GM19025 (cell line): ENCODE measurements around the gene SCO2.

Experiments used
- ATAC-seq: cut with Tn5 transposase; IDR thresholded peaks from one replicate; pipeline ENCODE4 v1.9.1; 2021; ENCODE audit warnings: mild to moderate bottlenecking, low read depth, moderate library complexity; ENCODE audit not compliant: unreplicated experiment

Gene SCO2

DNA sequence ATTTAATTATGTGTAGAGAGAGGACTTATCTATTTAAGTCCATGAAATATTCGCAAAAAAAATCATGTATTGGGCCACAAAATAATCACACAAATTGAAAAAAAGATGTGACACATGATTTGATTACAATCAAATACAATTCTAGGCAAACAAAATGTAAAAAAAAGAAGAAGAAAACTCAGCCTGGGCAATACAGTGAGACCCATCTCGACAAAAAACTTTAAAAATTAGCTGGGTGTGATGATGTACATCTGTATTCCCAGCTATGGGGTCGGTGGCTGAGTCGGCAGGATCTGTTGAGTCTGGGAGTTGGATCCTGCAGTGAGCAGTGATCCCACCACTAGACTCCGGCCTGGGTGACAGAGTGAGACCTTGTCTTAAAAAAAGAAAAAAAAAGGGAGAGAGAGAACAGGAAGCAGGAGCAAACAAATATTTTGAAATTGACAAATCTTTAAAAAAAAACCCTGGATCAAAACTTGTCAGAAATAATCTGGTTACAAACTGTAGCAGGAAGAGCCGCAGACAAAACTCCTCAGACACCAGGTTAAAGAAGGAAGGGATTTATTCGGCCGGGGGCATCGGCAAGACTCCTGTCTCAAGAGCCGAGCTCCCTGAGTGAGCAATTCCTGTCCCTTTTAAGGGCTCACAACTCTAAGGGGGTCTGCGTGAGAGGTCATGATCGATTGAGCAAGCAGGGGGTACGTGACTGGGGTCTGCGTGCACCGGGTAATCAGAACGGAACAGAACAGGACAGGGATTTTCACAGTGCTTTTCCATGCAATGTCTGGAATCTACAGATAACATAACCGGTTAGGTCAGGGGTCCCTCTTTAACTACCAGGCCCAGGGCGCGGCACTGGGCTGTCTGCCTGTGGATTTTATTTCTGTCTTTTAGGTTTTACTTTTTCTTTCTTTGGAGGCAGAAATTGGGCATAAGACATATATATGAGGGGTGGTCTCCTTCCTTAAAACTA lies 7.7 kb upstream of the SCO2 start:
- no peak for ATAC-seq

DNA sequence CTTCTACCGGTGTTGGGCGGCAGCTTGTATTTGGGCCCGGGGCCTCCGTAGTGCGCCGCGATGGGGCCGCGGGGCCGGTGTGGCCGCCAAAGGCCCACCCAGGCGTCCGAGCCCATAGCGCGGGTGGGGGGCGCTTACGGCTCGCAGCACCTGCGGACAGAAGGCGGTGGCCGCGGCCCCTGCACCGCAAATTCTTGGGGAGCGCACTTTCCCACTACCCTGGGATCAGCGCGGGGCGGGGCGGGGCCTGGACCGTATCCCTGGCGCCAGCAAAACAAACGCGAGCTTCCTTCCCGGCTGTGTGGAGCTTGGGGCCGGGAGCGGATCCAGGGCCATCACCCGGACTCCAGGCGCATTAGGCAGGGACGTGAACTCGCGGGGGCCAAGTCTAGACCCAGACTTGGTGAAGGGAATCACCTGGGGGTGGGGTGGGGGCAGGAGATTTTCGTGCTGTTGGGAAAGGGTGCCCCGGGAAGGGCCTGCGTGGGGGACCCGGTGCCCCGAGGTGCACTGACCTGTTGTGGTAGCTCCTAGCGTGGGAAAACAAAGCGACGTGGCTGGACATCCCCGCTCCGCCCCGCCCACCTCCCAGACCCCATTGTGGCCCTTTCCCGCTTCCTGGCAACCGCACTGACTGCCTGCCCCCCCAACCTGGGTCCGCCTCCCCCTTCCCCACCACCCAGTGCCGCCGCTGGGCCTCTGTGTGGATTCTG lies 6.7 kb upstream of the SCO2 start:
- no peak for ATAC-seq

DNA sequence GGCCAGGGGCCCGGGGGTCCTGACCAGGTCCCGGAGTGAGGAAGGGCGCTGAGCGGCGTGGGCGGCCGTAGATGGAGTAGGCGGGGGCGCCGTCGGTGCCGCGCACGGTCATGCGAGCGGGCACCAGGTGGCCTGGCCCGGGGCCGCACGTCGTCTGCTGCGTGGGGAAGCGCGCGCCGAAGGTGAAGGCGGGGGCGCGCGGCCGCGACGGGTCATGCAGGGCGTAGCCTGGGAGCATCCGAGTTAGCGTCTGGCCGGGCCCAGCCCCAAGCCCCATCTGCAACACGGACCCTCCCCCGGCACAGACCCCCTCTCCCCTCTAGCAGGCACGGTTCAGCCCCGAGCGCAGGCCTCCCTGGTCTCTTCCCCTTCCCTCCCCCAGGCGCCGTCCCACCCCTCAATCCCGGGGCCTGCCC lies 6.2 kb upstream of the SCO2 start:
- ATAC-seq = no peak

GRCh38 chr22:50530877-50531545 lies 5.6 kb upstream of the SCO2 start:
- ATAC-seq = no peak

DNA sequence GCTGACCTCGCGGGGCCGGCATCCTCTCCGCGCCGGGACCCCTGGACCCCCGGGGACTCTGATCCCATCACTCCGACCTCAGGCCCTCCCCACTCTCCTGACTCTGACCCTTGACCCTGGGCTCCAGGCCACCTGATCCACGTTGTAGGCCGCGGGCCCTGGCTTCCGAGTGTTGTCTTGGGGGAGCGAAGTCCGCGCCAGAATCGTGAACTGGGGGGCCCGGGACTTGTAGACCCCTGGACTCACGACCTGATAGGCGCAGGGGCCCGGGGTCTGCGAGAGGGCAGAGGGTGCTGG lies 5.1 kb upstream of the SCO2 start:
- no peak for ATAC-seq

DNA sequence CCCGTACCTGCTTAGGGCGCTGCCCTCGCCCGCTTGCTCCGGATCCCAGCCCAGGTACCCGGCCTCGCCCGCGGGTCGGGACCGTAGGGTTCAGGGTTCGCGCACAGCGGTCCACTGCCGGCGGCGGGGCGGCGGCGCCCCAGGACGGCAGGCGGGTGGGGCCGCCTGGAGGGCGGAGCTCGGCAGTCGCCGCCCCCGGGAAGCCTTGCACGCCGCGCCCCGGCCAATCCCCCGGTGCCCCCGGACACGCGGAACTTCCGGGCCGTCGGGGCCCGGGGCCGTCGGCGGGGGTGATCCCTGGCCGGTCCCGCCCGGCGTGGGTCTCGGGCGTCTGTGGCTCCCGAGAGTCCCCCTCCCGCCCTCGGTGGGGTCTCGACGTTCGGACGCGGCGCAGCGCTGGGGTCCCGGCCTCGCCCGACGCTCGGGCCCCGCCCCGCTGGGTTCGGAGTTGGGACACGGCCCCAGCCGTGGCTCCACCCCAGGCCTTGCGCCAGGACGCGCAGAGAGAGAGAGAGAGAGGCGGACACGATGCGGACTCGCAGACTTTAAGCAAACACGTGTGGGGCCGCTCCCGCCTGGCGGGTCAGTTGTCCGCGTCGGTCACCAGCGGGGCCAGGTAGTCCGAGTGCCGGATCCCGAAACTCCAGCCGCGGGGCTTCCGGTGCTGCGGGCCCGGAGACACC lies 4.6 kb upstream of the SCO2 start, which contains the start of gene TYMP:
TSS of gene TYMP (minus strand) at position 116 of the 683 bp plus-strand sequence. CDS start 303 bp downstream, outside the sequence.
- peak; percentile 28 for ATAC-seq

DNA sequence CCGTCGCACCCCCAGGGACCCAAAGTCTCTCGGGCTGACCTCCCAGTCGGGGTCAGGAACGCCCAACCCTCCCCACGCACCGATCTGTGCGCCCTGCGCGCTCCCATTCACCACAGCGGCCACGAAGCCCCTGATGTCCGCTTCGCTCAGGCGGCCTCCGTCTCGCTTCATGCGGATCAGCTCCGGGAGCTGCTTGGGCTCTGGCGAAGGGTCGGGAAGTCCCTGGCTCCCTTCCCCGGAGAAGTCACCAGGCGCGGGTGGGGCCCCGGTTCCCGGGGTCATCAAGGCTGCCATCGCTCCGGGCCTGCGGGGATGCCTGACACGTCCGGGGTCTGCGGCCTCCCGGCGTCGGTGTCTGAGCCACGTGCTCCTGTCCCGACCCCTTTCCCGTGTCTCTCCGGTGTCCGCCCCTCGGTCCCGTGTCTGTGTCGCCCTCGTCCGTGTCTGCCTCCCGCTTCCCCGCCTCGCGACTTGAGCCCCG lies 4.1 kb upstream of the SCO2 start:
- no peak for ATAC-seq

DNA sequence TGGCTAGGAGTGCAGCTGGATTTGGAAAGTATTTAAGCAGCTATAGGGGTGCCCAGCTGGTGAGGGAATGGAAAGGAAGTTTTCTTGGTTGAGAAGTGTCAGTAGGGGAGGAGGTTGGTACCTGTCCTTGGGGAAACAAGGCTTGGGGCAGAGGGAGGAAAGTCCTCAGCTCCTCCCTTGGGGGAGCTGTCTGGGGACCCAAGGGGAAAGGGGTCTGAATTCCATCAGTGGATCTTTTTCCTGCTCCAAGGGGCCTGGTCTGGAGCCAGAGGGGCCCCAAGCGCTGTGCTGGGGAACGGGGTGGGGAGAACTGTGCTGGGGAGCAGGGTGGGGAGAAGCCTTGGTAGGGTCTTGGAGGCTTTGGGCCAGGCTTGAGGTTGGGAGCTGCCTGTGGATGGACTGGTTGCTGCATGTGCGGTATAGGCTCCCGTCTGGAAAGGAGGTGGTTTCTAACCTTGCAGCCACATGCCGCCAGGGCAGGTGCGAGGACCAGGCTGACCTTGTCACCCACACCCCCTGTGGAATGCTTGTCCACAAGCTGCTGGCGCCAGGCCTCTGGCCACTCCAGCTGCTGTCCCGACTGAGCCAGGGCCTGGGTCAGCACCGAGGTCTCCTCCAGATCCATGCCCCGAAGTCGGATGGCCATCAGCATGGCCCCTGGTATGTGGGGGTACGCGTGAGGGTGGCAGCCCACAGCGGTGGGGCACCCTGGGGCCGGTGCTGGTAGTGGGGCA lies 3.5 kb upstream of the SCO2 start:
- ATAC-seq = no peak

DNA sequence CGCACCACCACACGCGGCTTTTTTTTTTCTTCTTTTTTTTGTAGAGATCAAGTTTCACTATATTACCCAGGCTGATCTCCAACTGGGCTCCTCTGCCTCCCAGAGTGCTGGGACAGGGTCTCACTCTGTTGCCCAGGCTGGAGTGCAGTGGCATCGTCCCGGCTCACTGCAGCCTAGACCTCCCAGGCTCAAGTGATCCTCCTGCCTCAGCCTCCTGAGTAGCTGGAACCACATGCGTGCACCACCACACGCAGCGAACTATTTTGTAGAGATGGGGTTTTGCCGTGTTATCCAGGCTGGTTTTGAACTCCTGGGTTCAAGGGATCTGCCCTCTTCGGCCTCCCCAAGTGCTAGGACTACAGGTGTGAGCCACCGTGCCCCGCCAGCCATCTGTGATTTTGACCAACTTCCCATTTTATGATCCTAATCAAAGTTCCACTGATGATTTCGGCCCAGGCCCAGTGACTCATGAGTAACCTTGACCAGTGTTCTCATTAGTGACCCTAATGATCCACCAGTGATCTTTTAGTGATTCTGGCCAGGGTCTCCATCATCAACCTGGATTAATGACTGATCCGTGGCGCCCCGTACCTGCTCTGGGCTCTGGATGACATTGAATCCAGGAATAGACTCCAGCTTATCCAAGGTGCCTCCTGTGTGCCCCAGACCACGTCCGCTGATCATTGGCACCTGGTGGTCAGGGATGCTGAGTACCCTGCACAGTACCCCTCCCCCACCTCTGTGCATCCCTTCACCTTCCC lies 2.7 kb upstream of the SCO2 start:
- ATAC-seq = no peak

DNA sequence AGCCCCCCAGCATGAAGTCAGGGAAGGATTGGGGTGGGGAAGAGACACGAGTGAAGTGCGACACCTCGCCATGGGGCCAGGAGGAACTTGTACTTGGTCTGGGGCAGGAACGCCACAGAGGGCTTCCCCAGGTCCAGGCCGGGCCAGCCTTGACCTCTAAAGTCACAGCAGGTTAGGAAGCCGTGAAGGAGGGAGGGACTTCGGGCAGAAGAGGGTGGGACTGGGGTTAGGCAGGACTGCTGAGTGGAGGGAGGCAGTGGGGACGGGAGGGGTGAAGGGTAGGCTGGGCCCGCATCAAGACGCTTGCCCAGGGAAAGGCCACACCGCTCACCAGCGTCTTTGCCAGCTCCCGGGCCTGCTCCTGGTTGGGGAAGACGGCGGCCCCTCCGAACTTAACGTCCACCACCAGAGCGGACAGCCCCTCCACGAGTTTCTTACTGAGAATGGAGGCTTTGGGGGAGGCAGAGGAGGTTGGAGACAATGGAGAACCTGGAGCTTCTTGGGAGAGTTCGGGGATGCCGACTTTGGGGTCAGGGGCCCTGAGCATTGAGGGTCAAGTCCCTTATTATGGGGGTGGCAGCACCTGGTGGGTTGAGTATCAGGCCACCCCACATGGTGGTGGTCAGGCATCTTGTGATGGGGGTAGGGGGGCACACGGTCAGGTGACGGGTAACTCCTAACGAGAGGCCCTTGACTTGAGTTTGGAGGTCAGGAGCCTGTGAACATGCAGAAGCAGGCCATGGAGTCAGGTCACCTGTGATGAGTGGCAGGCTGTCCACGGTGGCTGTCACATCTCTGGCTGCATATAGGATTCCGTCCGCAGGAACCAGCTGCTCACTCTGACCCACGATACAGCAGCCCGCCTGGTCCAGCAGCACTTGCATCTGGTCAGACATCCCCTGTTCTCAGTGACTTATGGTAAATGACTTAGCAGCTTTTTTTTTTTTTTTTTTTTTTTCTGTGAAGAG lies 1.7 kb upstream of the SCO2 start:
- no peak for ATAC-seq

DNA sequence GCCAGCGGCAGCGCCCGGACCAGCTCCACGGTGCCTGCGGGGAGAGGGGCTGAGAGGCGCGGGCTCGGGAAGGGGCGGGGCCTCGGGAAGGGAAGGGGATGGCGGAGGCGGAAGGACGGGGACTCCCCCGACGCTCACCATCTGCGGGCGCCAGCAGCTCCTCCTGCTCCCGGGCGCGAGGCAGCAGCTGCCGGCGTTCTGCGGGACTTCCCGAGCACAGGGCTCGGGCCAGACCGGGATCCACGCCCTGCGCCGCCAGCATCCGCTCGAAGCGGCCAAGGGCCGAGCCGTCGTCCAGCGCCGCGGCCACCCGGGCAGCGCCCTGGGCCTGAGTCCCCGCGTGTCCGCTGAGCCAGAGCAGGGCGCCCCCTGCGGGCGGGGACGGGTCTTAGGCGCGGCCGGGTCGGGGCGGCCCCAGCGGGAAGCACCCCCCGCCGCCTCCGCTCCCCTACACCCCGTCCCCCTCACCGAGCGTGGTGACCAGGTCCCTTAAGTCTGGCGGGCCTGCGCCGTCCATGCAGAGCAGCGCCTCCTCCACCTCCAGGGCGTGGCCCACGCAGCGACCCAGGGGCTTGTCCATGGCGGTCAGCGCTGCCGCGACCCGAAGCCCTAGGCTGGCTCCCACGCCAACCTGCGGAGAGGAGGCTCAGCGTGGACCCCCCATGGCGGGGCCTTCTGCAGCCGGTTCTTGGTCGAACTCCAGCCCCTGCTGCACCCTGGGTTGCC lies 873 bp upstream of the SCO2 start:
- peak; percentile 24 for ATAC-seq

DNA sequence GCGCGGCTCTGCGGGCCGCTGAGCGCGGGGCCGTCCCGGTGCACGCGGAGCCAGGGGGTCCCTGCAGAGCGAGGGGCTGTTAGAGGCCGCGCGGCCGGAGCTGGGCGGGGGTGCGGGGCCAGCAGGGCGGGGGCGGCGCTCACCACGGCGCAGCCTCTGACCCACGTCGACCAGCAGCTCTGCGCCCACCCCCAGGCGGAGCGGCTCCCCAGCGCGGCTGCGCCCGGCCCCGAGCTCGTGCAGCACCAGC lies 385 bp upstream of the SCO2 start:
- peak; percentile 13 for ATAC-seq

DNA sequence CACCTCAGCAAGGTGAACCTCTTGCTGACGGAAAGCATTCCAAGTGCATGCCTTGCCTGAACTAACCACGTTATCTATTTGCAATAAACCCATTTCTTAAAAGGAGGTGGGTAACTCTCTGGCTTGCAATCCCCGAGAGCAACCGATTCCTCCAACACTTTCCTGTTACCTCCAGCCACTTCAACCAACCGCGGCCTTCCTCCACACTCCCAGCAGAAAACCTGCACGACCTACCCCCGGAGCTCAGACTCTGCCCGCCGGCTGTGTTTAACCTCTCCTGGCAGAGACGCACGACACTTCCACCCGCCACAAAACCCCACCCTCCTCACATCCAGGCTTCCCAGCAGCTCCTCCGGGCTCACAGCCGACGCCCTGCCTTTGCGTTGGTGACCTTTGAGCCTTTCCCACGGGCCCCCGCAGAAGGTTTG lies 708 bp downstream of the SCO2 start:
- ATAC-seq = no peak

GRCh38 chr22:50523806-50524675 lies 1.4 kb downstream of the SCO2 start:
- ATAC-seq = no peak

DNA sequence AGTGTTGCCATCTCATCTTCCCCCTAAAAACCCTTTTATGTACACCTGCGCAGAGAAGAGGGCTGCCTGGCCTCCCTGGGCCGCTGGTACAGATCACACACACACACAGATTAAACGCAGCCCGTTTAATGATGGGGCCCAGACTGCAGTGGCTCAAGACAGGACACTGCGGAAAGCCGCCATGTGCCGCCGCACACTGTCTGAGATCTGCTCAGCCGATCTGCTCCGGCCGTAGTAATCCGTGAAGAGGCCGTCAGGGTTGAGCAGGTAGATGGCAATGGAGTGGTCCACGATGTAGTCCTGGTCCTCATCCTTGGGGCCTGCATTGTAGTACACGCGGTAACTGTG lies 2.0 kb downstream of the SCO2 start:
- no peak for ATAC-seq

- no peak for ATAC-seq
Observed at GRCh38 chr22:50522806-50523438, 2.5 kb downstream of the SCO2 start.
